Thyroid gland (tissue), 4 donors: ENCODE results near the gene PDE11A. TPM values are rescaled to one million over a fixed set of nuclear protein-coding genes. Genes with fewer than 3 reads are reported as not detected.

Source experiments
- DNase-seq, 2 donors: peaks; one replicate each; pipeline ENCODE4 v3.0.0-alpha.2; 2019
- H3K27ac ChIP-seq, 3 donors: fragments of 200-600 bp; sonication (generic); 1 replicate in 2 of 3; 2 replicates in 1 of 3; pipeline ENCODE4 v1.5.1; 2016 to 2019; ENCODE audit warnings: mild to moderate bottlenecking in 1 of 3, moderate library complexity in 1 of 3
- H3K27me3 ChIP-seq: fragments of 200-600 bp; sonication (generic); one replicate; pipeline ENCODE4 v1.5.1; 2019
- H3K36me3 ChIP-seq, 2 donors: fragments of 200-600 bp; sonication (generic); one replicate each; pipeline ENCODE4 v1.5.1; 2016 to 2019
- H3K4me1 ChIP-seq, 2 donors: fragments of 200-600 bp; sonication (generic); one replicate each; pipeline ENCODE4 v1.5.1; 2017 to 2019
- H3K4me3 ChIP-seq, 3 donors: fragments of 200-600 bp; sonication (generic); replicated peaks in 1 of 3; 1 replicate in 2 of 3; 2 replicates in 1 of 3; pipeline ENCODE4 v1.5.1; 2016; ENCODE audit warnings: mild to moderate bottlenecking in 1 of 3
- H3K9me3 ChIP-seq: fragments of 200-600 bp; sonication (generic); one replicate; pipeline ENCODE4 v1.5.1; 2017
- POLR2A ChIP-seq, 2 donors: fragments of 450-650 bp; IDR thresholded peaks; one replicate each; pipeline ENCODE4 v1.6.1; 2017; ENCODE audit warnings: antibody characterized with exemption in 2 of 2, mild to moderate bottlenecking in 2 of 2, moderate library complexity in 1 of 2
- WGBS, 2 donors: methylation state at CpG; one replicate each; pipeline ENCODE4 v1.1.5; 2017; 5-methylcytosine and 5-hydroxymethylcytosine counted together
- intact Hi-C: fragments of 100-400 bp; cut with DNase I; formaldehyde crosslinking; loops from one replicate; pipeline ENCODE4 v1.15.1; 2023
- total RNA-seq, 4 donors: library from RNA; depleted of rRNA; stranded (reverse); fragments of >200 nt; gene quantifications; one replicate each; pipeline ENCODE4 v1.2.3, GENCODE V29; 2016
- TF ChIP-seq, protein P1 (sequence below), 6 experiments: fragments of 200-600 bp in 3 of 6; fragments of 450-650 bp in 3 of 6; sonication (generic) in 3 of 6; IDR thresholded peaks; one replicate each; pipeline ENCODE4 v1.5.1; 2016 to 2019; ENCODE audit warnings: antibody characterized with exemption in 6 of 6, mild to moderate bottlenecking in 2 of 6, inconsistent platforms in 1 of 6, moderate library complexity in 1 of 6

PDE11A gene
- total RNA-seq, 4 donors from 2014 or later, result 2.2 to 4.0 (median 3.0) TPM

DNA sequence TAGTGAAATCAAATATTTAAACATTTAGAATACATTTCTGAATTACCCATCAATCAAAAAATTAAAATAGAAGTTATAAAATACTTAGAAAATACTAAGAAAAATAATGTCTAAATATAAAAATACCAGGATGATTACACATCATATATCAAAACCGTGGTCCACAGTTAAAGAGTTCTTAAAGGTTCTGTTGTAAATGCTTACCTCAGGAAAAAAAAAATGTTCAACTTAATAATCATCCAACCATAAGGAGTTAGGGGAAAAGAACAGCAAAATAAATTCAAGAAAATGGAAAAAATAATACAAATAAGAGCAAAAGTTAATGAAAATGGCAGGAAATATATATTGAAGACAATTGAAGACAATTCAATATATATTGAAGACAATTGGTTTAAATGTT lies 43.2 kb downstream of the PDE11A start:
- WGBS, 2 donors, result 78% methylated on average over 1 of the region's 1 CpG
- Histone ChIP-seq H3K27me3 (no peaks in the 10 kb centered on the region), H3K4me1 (no peaks in the 10 kb centered on the region), H3K9me3 (no peaks in the 10 kb centered on the region), H3K36me3 (no peaks in the 10 kb centered on the region), H3K27ac (no peak overlapping the region), H3K4me3 (no peak overlapping the region)
- intact Hi-C loops, result no loop called here
- DNase-seq, result no peak
- TF ChIP-seq, protein P1, sequence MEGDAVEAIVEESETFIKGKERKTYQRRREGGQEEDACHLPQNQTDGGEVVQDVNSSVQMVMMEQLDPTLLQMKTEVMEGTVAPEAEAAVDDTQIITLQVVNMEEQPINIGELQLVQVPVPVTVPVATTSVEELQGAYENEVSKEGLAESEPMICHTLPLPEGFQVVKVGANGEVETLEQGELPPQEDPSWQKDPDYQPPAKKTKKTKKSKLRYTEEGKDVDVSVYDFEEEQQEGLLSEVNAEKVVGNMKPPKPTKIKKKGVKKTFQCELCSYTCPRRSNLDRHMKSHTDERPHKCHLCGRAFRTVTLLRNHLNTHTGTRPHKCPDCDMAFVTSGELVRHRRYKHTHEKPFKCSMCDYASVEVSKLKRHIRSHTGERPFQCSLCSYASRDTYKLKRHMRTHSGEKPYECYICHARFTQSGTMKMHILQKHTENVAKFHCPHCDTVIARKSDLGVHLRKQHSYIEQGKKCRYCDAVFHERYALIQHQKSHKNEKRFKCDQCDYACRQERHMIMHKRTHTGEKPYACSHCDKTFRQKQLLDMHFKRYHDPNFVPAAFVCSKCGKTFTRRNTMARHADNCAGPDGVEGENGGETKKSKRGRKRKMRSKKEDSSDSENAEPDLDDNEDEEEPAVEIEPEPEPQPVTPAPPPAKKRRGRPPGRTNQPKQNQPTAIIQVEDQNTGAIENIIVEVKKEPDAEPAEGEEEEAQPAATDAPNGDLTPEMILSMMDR (IDR thresholded peaks at IDR 0.05), result no peak
- TF ChIP-seq POLR2A (IDR thresholded peaks at IDR 0.05), result no peak

DNA sequence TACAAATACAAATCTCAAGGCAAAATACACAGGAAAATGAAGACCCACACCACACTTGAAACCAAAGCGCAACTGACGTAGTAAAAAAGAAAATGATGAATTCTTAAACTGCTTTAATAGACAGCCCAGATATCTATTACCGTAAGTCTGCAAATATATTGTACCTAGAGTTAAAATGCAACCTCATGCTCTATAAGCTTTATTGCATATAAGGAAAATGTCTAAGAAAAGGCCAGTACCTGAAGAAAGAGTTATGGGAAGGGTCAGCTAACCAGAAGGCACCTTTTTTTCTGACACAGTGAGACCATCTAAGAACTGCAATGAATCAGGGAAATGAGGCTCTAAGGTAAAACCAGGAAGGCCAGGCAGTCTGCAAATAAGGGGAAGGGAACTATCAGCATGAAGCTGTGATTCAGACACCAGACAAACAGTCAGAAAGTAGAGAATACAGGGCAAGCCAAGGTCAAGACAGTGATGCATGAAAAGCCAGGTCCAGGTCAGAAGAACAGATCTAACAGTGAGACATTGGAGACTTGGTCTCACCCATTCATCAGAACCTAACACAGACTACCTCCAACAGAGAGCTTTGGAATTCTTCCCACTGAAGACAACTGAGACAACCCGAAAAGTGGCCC lies 46.9 kb downstream of the PDE11A start:
- Histone ChIP-seq H3K9me3 (no peaks in the 10 kb centered on the region), H3K36me3 (no peaks in the 10 kb centered on the region), H3K4me1 (no peaks in the 10 kb centered on the region), H3K27ac (no peak overlapping the region), H3K27me3 (no peaks in the 10 kb centered on the region), H3K4me3 (no peak overlapping the region)
- DNase-seq, result no peak
- intact Hi-C loops, result no loop called here
- TF ChIP-seq, protein P1 (IDR thresholded peaks at IDR 0.05), result no peak
- no peak for TF ChIP-seq POLR2A (IDR thresholded peaks at IDR 0.05)
- 95 to 96% methylated on average over 4 of the region's 4 CpGs for WGBS, 2 donors

DNA sequence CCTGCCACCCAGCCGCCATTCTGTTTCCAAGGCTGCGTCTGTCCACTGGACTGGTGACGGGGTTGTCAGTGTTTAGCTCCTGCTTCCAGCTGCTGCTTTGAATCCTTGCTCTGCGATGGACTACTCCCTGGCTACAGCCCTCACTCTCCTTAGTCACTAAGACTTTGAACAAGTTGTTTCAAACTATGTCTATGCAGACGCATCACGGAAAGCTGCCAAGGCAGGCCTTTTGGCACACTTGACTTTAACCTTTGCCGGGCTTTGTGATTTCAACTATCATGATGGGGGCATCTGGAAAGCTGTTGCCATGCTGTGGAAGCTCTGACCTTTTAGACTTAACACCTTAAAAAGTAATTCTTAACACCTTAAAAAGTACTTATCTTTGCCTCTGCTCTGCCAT lies 54.4 kb downstream of the PDE11A start:
- TF ChIP-seq, protein P1 (IDR thresholded peaks at IDR 0.05), result no peak
- no peak for TF ChIP-seq POLR2A (IDR thresholded peaks at IDR 0.05)

DNA sequence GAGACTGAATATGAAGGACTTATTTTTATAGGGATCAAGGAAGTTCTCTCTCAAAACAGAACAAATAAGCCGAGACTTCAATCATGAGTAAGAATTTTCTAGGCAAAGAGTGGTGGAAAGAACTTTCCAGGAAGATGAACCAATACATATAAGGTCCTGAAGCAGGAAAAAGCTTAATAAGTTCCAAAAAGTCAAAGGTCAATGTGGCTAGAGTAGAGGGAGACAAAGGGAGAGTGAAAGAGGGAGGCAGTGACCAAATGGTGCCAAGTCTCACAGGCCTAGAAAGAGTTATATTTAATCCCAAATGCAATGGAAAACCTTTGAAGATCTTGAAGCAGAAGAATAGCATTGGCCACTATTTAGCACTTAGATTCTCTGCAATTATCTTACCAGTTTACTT lies 56.0 kb downstream of the PDE11A start:
- no peak overlapping the region for H3K4me3 ChIP-seq
- no peaks in the 10 kb centered on the region for H3K4me1 ChIP-seq
- no peak for TF ChIP-seq POLR2A (IDR thresholded peaks at IDR 0.05)
- TF ChIP-seq, protein P1 (IDR thresholded peaks at IDR 0.05), result no peak
- 0% methylated on average over 1 of the region's 1 CpG for WGBS, 2 donors
- H3K36me3 ChIP-seq, result no peaks in the 10 kb centered on the region
- H3K27ac ChIP-seq, result no peak overlapping the region
- no peak for DNase-seq
- H3K9me3 ChIP-seq, result no peaks in the 10 kb centered on the region
- H3K27me3 ChIP-seq, result no peaks in the 10 kb centered on the region
- intact Hi-C loops, result no loop called here

More for the DNA sequence above, 54.4 kb downstream of the PDE11A start:
- H3K9me3 ChIP-seq, result no peaks in the 10 kb centered on the region
- peak; percentile 57 to 66 for DNase-seq
- no peaks in the 10 kb centered on the region for H3K4me1 ChIP-seq
- H3K36me3 ChIP-seq, result no peaks in the 10 kb centered on the region
- WGBS, 2 donors, result 64 to 68% methylated on average over 7 of the region's 7 CpGs
- no peak overlapping the region for H3K4me3 ChIP-seq
- intact Hi-C loops, result no loop called here
- H3K27me3 ChIP-seq, result no peaks in the 10 kb centered on the region
- no peak overlapping the region for H3K27ac ChIP-seq

DNA sequence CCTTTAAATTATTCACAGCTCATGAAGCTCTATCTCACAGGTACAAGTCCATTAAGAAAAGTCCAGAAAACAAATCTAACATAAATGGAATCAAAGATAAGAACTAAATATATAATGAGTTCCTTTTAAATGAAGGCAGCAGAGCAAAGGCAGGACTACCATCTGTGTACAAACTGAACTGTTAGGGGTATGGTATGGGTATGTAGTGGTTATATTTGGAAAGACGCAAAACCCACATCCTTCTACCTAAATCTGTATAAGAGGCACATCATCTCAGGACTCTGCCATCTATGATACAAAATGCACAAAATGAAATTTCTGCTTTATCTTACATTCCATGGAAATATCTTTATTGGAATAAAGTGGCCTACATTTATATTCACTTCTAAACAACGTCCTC lies 59.9 kb downstream of the PDE11A start:
- no peaks in the 10 kb centered on the region for H3K27me3 ChIP-seq
- no peak for DNase-seq
- H3K27ac ChIP-seq, result no peak overlapping the region
- TF ChIP-seq POLR2A (IDR thresholded peaks at IDR 0.05), result no peak
- TF ChIP-seq, protein P1 (IDR thresholded peaks at IDR 0.05), result no peak
- no peaks in the 10 kb centered on the region for H3K9me3 ChIP-seq
- WGBS, 2 donors, result 86 to 91% methylated on average over 2 of the region's 2 CpGs
- H3K36me3 ChIP-seq, result no peaks in the 10 kb centered on the region
- intact Hi-C loops, result no loop called here
- H3K4me1 ChIP-seq, result no peaks in the 10 kb centered on the region
- H3K4me3 ChIP-seq, result no peak overlapping the region
